Suprapubic skin (tissue), 4 donors: Measurements from ENCODE around the gene LDLRAD4. TPM values are rescaled to one million over a fixed set of nuclear protein-coding genes. Genes with fewer than 3 reads are reported as not detected.
"Not testable (repeated sequence)": the region's sequence is repeated elsewhere in the genome, so short reads cannot be mapped to it uniquely, and the experiment has no call there.

Experiments used
- DNase-seq, 2 donors: peaks; one replicate each; pipeline ENCODE4 v3.0.0-alpha.2; 2019; ENCODE audit warnings: low spot score in 2 of 2
- H3K27ac ChIP-seq: fragments of 200-600 bp; sonication (generic); one replicate; pipeline ENCODE4 v1.5.1; 2019
- H3K27me3 ChIP-seq: fragments of 200-600 bp; sonication (generic); one replicate; pipeline ENCODE4 v1.5.1; 2019
- H3K36me3 ChIP-seq: fragments of 200-600 bp; sonication (generic); one replicate; pipeline ENCODE4 v1.5.1; 2019
- H3K4me1 ChIP-seq: fragments of 200-600 bp; sonication (generic); one replicate; pipeline ENCODE4 v1.5.1; 2019
- H3K4me3 ChIP-seq: fragments of 200-600 bp; sonication (generic); one replicate; pipeline ENCODE4 v1.5.1; 2019; ENCODE audit warnings: mild to moderate bottlenecking
- H3K9me3 ChIP-seq: fragments of 200-600 bp; sonication (generic); one replicate; pipeline ENCODE4 v1.5.1; 2019
- EP300 ChIP-seq: sonication (generic); formaldehyde crosslinking; IDR thresholded peaks from one replicate; pipeline ENCODE4 v1.6.1; 2017; ENCODE audit warnings: antibody characterized with exemption
- POLR2A ChIP-seq, 2 donors: fragments of 450-650 bp; IDR thresholded peaks; one replicate each; pipeline ENCODE4 v1.6.1; 2017; ENCODE audit warnings: antibody characterized with exemption in 2 of 2, mild to moderate bottlenecking in 2 of 2, moderate library complexity in 2 of 2
- POLR2AphosphoS5 ChIP-seq, 3 donors: sonication (generic); formaldehyde crosslinking; IDR thresholded peaks; one replicate each; pipeline ENCODE4 v1.6.1; 2017; ENCODE audit warnings: antibody characterized with exemption in 3 of 3
- WGBS: methylation state at CpG from one replicate; pipeline ENCODE4 v1.1.5; 2018; 5-methylcytosine and 5-hydroxymethylcytosine counted together
- total RNA-seq, 4 donors: library from RNA; depleted of rRNA; stranded (reverse); fragments of >200 nt; gene quantifications; one replicate each; pipeline ENCODE4 v1.1.0, GENCODE V29; 2016
- TF ChIP-seq, protein P1 (sequence below), 2 donors: fragments of 200-600 bp in 1 of 2; fragments of 450-650 bp in 1 of 2; sonication (generic) in 1 of 2; IDR thresholded peaks; one replicate each; pipeline ENCODE4 v1.5.1; 2016 to 2019; ENCODE audit warnings: antibody characterized with exemption in 2 of 2, mild to moderate bottlenecking in 1 of 2, moderate library complexity in 1 of 2

The LDLRAD4 gene
- total RNA-seq, 4 donors from 2014 or later: 10.1 to 31.6 (median 15.1) TPM

DNA sequence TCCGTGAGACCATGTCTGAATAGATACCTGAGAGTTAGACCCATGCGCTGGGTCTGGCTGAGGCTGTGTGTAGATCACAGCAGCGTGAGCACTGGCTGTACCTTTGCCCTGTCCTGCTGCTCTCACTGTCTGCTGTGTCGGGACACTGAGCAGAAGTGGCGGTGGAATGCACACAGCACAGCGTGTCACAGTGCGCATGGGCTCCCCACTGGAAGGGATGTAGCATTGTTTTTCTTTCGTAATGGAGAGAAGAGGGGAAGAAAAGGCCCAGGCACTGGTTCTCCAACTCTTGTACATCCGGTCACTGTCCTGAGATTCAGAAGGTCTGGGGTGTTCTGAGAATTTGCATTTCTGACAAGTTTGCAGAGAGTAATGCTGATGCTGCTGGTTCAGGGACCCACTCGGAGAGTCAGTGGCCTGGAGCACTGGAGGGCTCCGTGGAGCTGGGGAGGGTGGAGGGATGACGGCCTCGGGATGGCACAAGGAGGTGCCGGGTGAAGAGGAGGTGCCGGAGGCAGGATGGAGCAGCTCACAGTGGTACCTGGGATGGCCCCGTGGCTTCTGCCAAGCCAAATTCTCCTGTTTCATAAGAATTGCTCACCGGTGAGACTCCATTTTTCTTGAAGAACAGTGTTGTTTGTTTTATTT lies 252.8 kb downstream of the LDLRAD4 start:
- TF ChIP-seq POLR2AphosphoS5 (IDR thresholded peaks at IDR 0.05) (no peak), POLR2A (IDR thresholded peaks at IDR 0.05) (no peak), EP300 (no peak)
- TF ChIP-seq, protein P1, sequence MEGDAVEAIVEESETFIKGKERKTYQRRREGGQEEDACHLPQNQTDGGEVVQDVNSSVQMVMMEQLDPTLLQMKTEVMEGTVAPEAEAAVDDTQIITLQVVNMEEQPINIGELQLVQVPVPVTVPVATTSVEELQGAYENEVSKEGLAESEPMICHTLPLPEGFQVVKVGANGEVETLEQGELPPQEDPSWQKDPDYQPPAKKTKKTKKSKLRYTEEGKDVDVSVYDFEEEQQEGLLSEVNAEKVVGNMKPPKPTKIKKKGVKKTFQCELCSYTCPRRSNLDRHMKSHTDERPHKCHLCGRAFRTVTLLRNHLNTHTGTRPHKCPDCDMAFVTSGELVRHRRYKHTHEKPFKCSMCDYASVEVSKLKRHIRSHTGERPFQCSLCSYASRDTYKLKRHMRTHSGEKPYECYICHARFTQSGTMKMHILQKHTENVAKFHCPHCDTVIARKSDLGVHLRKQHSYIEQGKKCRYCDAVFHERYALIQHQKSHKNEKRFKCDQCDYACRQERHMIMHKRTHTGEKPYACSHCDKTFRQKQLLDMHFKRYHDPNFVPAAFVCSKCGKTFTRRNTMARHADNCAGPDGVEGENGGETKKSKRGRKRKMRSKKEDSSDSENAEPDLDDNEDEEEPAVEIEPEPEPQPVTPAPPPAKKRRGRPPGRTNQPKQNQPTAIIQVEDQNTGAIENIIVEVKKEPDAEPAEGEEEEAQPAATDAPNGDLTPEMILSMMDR (IDR thresholded peaks at IDR 0.05): no peak
- H3K9me3 ChIP-seq: no peaks in the 10 kb centered on the region
- H3K4me3 ChIP-seq: no peak overlapping the region
- no peaks in the 10 kb centered on the region for H3K36me3 ChIP-seq
- H3K4me1 ChIP-seq: peaks cover 7% of the 10 kb centered on the region
- no peaks in the 10 kb centered on the region for H3K27me3 ChIP-seq
- no peak overlapping the region for H3K27ac ChIP-seq
- WGBS: 78% methylated on average over 14 of the region's 17 CpGs
- peak in 1 of 2 donors; percentile 70 for DNase-seq

DNA sequence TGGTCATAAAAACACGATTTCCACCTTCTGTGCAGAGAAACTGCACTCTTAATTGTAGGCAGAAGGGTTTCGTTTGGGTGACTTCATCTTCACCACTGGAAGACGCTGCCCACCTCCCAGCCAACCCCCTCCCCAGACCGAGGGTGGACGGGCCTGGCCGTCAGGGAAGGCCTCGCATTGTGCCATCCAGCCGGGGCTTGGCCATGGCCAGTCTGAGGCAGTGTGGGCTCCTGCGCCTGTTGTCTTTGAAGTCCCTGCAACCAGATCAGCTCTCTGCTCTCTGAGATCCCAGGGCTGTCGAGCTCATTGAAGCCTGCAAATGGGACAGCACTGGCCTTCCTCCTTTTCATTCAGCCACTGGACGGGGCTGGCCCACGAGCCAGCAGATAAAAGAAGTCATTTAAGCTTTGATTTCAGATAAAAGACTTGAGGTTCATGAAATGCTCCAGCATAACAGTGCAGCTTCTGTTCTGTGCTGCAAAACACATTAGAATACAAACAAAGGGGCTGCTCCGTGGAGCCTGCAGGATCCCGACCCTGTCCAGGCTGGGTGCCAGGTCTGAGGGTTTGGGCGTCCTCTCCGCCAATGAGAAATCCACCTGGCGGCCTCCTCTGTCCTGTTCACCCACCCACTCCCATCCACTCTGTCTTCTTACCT lies 253.5 kb downstream of the LDLRAD4 start:
- Histone ChIP-seq H3K27ac (no peak overlapping the region), H3K36me3 (no peaks in the 10 kb centered on the region), H3K4me1 (peaks cover 7% of the 10 kb centered on the region), H3K4me3 (no peak overlapping the region), H3K9me3 (no peaks in the 10 kb centered on the region), H3K27me3 (no peaks in the 10 kb centered on the region)
- DNase-seq: peak in 1 of 2 donors; percentile 76
- WGBS: 63% methylated on average over 17 of the region's 17 CpGs
- TF ChIP-seq POLR2A (IDR thresholded peaks at IDR 0.05) (no peak), POLR2AphosphoS5 (IDR thresholded peaks at IDR 0.05) (no peak), EP300 (no peak)
- TF ChIP-seq, protein P1 (IDR thresholded peaks at IDR 0.05): no peak

DNA sequence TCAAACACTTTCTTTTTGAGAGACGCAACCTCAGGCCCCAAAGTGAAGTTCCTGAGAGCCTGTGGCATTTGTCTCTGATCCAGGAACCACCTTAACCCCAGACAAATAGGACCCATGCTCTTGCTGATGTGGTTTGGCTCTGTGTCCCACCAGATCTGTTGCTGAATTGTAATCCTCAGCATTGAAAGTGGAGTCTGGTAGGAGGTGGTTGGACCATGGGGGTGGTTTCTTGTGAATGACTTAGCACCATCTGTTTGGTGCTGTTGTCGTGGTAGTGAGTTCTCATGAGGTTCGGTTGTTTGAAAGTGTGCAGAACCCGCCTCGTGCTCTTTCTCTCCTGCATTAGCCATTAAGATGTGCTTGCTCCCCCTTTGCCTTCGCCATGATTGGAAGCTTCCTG lies 255.2 kb downstream of the LDLRAD4 start:
- no peak for TF ChIP-seq EP300
- TF ChIP-seq, protein P1 (IDR thresholded peaks at IDR 0.05): no peak
- TF ChIP-seq POLR2A (IDR thresholded peaks at IDR 0.05): no peak
- TF ChIP-seq POLR2AphosphoS5 (IDR thresholded peaks at IDR 0.05): no peak
- H3K4me1 ChIP-seq: peaks cover 7% of the 10 kb centered on the region
- no peaks in the 10 kb centered on the region for H3K27me3 ChIP-seq
- no peak overlapping the region for H3K4me3 ChIP-seq
- H3K36me3 ChIP-seq: no peaks in the 10 kb centered on the region
- no peak overlapping the region for H3K27ac ChIP-seq
- 96% methylated on average over 6 of the region's 6 CpGs for whole genome bisulfite sequencing
- no peaks in the 10 kb centered on the region for H3K9me3 ChIP-seq
- peak in 1 of 2 donors; percentile 28 for DNase-seq

DNA sequence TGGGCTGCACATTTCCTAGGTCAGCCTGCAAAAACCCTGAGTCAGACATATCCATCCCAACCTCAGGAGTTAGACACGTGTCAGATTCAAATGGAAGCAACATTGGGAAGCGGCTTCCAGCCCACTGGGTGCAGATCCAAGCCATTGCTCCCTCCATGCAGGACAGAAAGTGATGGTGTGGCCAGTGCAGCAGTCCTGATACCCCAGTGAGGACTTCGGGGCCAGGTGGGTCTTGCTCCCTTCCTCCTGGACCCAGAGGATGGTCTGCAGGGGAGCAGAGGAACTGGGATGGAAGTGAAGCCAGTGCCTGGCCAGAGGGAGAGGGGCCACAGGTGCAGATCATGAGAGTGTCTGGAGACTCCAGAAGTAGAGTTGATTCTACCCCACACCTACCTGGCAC lies 255.8 kb downstream of the LDLRAD4 start:
- no peak overlapping the region for H3K27ac ChIP-seq
- no peaks in the 10 kb centered on the region for H3K27me3 ChIP-seq
- DNase-seq: no peak
- no peaks in the 10 kb centered on the region for H3K9me3 ChIP-seq
- WGBS: 94% methylated on average over 3 of the region's 3 CpGs
- H3K4me3 ChIP-seq: no peak overlapping the region
- H3K4me1 ChIP-seq: peaks cover 7% of the 10 kb centered on the region
- TF ChIP-seq POLR2A (IDR thresholded peaks at IDR 0.05): no peak
- no peak for TF ChIP-seq POLR2AphosphoS5 (IDR thresholded peaks at IDR 0.05)
- TF ChIP-seq, protein P1 (IDR thresholded peaks at IDR 0.05): no peak
- no peak for TF ChIP-seq EP300
- no peaks in the 10 kb centered on the region for H3K36me3 ChIP-seq

DNA sequence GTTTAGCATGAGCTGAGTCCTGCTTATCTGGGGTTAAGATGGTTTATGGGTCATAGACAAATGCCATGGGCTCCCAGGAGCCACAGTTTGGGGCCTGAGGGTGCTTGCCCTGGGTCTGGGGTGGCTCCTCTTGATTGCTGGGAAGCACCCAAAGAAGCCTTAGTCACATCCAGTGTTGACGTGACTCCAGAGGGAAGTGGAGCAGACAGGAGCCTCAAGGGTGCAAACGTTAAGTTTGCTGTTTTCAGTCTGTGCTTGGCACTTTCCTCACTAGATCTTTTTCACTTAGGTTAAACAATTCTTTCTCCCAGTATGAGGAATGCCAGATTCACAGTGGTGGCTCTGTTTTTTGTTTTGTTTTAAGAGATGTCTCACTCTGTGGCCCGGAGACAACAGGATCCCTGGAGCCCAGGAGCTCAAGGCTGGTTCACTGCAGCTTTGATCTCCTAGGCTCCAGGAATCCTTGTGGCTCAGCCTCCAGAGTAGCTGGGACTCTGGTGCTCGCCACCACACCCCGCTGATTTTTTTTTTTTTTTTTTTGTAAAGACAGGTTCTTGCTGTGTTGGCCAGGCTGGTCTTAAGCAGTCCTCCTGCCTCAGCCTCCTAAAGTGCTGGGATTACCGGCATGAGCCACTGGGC lies 256.5 kb downstream of the LDLRAD4 start:
- H3K4me1 ChIP-seq: peaks cover 7% of the 10 kb centered on the region
- H3K36me3 ChIP-seq: no peaks in the 10 kb centered on the region
- no peak overlapping the region for H3K27ac ChIP-seq
- no peak overlapping the region for H3K4me3 ChIP-seq
- no peaks in the 10 kb centered on the region for H3K9me3 ChIP-seq
- TF ChIP-seq EP300 (no peak), POLR2A (IDR thresholded peaks at IDR 0.05) (no peak), POLR2AphosphoS5 (IDR thresholded peaks at IDR 0.05) (no peak)
- TF ChIP-seq, protein P1 (IDR thresholded peaks at IDR 0.05): no peak
- WGBS: 58% methylated on average over 6 of the region's 6 CpGs
- H3K27me3 ChIP-seq: no peaks in the 10 kb centered on the region
- DNase-seq: no peak

DNA sequence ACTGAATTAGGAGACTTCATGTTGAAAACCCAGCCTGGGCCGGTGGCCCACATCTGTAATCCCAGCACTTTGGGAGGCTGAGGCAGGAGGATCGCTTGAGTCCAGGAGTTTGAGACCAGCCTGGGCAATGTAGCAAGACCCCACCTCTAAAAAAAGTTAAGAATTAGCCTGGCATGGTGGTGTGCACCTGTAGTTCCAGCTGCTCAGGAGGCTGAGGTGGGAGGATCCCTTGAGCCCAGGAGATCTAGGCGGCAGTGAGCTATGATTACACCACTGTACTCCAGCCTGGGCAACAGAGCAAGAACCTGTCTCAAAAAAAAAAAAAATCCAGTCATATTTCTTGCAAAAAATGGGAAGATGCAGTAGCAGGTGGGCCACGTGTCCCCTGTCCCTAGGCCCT lies 257.8 kb downstream of the LDLRAD4 start:
- not testable (repeated sequence) for H3K36me3 ChIP-seq, H3K4me3 ChIP-seq, H3K27ac ChIP-seq, H3K9me3 ChIP-seq, H3K27me3 ChIP-seq, DNase-seq, H3K4me1 ChIP-seq
- WGBS: 94% methylated on average over 4 of the region's 4 CpGs
